GM19193 (cell line): ENCODE data around the gene MC1R.

Experiments
- POLR2A ChIP-seq: IDR thresholded peaks from 4 replicates; pipeline ENCODE4 v1.6.1; 2011; ENCODE audit not compliant: insufficient read depth, insufficient read length; ENCODE audit errors: extremely low read depth

The MC1R gene

GRCh38 chr16:89921131-89921701 is 2.6 kb downstream of the MC1R start:
- no peak for TF ChIP-seq POLR2A

DNA sequence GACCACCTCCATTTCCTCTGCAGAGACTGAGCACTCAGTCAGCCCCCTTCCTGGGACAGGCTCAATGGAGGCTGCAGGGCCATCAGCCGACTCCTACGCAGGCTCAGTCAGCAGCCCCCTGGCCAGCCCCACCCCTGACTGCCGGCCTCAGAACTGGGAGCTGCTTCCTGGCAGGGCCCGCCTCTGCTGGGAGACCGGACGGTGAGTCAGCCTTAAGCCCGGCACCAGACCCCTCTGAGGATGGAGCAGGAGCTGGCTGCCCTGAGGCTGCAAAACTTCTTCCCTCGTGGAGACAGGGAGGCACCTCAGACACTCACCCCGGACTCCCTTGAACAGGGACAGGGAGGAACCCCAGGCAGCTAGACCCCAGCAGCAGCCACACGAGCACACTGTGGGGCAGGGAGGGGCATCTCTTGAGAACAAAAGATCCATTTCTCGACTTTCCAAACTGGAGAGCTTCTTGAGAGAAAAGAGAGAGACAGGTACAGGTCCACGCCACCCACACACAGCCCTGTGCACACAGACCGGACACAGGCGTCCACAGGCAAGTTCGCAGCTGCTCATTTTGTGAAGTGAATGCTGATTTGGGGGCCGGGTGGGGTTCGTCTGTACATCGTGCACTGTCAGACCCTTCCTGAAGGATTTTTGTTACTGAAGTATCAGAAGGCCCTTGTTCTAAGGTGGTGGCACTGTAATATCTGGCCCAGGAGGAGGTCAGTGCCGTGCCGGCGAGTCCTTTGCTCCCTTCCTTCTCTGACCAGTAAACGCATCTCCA is 3.2 kb downstream of the MC1R start:
- TF ChIP-seq POLR2A: no peak

GRCh38 chr16:89922477-89922883 is 3.8 kb downstream of the MC1R start:
- no peak for TF ChIP-seq POLR2A

- peak; percentile 56 for TF ChIP-seq POLR2A
Measured at GRCh38 chr16:89922884-89923639, 4.4 kb downstream of the MC1R start, which contains the start of gene TUBB3. TSS of gene TUBB3 (plus strand) at chr16:89923342. CDS start at chr16:89923402, 60 bp downstream.

DNA sequence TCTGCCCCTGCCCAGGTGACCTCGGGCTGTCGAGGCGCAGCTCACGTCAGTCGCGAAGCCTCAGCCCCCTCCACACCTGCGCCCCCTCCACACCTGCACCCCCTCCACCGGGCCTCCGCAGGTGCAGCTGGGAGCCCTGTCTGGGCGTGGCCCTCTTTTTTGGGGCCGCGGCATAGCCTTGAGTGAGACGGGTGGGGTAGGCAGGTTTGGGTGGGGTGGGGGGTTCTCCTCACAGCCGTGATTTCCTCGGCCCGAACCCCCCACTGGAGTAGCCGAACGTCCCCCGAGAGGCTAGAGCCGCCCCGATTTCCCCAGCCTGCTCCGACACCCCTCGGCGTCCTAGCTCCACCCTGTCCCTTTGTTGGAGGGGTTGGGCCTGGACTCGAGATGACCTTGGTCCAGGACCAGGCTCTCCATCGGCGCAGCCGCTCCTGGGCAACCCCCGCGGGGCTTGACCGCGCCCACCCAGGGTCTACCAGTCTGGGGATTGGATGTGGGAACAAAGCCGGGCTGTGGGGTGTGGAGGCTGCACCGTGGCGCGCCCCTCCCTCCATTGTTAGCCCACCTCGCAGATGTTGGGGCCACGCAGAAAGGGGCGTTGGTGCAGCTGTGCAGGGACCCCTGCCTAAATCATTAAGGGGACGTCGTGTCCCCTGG is 5.1 kb downstream of the MC1R start:
- TF ChIP-seq POLR2A: no peak

DNA sequence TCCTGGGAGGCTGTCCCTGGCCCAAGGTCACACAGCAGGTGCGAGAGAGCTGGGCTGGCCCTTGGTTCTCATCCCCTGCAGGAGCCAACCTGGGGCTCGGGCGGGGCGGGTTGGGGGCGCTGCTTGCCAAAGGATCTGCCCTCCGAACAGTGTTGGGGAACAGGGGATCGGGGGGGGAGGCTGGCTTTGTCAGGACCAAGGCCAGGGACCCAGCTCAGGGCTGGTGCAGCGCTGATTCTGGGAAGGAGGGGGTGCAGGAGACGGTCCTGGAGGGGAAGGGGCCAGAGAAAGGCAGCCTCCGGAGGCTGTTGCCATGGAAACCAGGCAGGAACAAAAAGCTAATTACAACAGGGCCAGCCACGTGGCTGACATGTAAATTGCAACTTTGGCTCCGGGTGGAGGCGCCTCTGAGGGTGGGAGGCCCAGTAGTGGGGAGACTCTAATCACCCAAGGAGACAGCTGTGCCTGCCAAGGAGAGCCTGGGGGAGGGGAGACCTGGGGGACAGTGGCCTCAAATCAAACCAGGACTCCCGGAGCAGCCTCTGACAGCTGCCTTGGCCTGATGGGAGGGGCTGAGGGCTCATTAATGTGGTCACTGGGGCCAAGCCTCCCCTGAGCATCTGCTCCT is 5.7 kb downstream of the MC1R start:
- TF ChIP-seq POLR2A: no peak

DNA sequence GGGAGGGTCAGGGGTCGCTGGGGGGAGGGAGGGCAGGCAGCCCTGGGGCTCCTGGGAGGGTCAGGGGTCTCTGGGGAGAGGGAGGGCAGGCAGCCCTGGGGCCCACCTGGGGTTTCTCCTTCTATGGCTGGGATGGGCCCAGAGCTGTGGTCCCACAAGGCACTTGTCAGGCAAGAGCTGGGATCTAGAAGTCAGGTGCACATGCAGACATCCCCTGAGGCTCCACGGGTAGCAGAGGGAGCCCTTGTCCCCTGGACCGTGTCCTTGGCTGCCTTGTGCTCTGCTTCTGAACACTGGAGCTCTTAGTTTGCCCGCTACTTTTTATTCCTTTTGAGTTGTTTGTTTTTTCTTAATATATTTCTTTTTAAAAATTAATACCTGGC is 6.3 kb downstream of the MC1R start:
- no peak for TF ChIP-seq POLR2A

DNA sequence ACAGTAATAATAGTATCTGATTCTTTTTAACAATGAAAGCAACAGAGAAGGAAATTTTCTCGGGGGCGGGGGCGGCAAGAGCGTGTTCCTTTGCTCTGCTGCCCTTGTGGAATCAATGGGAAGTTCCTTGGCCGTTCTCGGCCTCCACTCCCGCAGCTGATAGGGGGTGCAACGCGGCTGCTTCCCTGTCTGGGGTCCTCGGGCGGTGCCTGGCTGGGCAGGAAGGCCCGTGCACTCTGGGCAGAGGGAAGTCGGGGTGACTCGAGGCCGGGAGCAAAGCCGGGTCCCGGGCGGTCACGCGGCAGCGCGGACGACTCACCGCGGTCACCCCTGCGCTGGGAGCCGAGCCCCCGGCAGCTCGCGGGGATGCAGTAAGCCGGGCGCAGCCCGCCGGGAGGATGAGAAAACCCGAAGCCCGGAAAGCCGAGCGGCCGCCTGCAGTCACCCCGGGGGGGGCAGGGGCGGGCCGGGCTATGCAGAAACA is 7.0 kb downstream of the MC1R start:
- TF ChIP-seq POLR2A: no peak

DNA sequence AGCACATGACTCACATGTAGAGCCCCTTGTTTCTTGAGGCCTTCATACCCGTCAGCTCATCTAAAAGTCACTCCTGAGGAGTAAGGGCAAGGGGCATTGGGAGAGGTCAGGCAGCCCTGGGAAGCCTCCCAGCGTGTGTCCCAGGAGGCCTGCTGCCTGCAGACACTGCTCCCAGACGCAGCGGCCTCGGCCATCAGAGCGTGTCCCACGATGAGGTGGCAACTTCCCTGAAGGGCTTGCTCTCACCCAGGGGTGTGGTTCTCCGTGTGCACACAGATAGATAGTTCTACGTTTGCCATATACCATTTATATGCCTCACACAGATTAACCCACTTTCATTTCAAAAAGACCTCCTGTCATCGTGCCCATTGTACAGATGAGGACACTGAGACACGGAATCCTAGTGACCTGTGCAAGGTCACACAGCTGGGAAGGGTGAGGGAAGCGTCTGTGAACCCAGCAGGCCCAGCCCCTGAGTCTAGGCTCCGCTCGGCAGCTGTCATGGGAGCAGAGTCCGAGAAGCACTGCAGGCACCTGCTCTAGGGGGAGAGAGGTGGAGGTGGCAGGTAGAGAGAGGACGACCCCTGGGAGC is 12.7 kb downstream of the MC1R start:
- TF ChIP-seq POLR2A: no peak

GRCh38 chr16:89931964-89932363 is 13.3 kb downstream of the MC1R start:
- no peak for TF ChIP-seq POLR2A

DNA sequence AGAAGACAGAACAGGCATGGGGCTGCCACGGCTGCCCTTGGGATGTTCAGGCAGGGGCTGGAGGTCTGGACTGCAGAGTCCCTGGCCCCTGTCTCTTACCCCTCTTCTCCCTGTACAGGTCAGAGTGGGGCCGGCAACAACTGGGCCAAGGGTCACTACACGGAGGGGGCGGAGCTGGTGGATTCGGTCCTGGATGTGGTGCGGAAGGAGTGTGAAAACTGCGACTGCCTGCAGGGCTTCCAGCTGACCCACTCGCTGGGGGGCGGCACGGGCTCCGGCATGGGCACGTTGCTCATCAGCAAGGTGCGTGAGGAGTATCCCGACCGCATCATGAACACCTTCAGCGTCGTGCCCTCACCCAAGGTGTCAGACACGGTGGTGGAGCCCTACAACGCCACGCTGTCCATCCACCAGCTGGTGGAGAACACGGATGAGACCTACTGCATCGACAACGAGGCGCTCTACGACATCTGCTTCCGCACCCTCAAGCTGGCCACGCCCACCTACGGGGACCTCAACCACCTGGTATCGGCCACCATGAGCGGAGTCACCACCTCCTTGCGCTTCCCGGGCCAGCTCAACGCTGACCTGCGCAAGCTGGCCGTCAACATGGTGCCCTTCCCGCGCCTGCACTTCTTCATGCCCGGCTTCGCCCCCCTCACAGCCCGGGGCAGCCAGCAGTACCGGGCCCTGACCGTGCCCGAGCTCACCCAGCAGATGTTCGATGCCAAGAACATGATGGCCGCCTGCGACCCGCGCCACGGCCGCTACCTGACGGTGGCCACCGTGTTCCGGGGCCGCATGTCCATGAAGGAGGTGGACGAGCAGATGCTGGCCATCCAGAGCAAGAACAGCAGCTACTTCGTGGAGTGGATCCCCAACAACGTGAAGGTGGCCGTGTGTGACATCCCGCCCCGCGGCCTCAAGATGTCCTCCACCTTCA is 16.2 kb downstream of the MC1R start:
- TF ChIP-seq POLR2A: no peak

DNA sequence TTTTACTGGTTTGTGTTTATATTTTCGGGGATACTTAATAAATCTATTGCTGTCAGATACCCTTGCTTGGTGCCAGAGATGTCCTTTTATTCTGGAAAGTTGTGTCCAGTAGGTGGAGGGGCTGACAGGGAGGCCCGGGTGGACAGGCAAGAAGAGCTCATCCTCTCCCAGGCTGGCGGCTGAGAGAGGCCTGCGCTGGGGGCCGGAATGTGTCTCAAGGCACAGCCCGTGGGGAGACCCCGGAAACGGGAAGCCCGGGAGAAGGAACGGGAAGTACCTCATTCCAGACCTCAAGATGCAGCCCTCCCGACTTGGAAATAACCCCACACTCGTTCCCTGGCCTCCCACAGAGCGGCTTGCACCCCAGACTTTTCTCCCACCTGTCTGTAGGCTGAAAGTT is 17.4 kb downstream of the MC1R start:
- no peak for TF ChIP-seq POLR2A

GRCh38 chr16:89936508-89936907 is 17.8 kb downstream of the MC1R start:
- no peak for TF ChIP-seq POLR2A
